ENCODE data around the gene EVPL.

DNA sequence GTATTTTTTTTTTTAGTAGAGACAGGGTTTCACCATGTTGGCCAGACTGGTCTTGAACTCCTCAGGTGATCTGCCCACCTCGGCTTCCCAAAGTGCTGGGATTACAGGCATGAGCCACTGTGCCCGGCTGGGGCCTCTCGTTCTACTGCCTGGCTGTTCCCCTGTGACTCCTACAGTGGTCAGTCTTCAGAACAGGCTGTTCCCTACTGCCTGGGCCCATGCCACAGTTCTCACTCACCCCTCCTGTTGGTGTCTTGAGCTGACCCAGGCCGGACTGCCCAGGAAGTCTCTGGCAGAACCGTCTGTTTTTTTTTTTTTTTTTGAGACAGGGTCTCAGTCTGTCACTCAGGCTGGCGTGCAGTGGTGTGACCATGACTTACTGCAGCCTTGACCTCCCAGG lies 23.2 kb downstream of the EVPL start:
- no peak for TF ChIP-seq ZNF274 (IDR thresholded peaks at IDR 0.05; ENCODE audit: low read depth, low read length)
- no peak for TF ChIP-seq YY1 (IDR thresholded peaks at IDR 0.05; ENCODE audit: insufficient read depth, insufficient read length)
- TF ChIP-seq SUZ12 (IDR thresholded peaks at IDR 0.05; ENCODE audit: extremely low read depth, insufficient read depth, insufficient read length) = no peak
